GM18517 (cell line): Measurements from ENCODE around the gene IGSF21.

Source experiments
- ATAC-seq: cut with Tn5 transposase; IDR thresholded peaks from one replicate; pipeline ENCODE4 v1.9.1; 2021; ENCODE audit warnings: mild to moderate bottlenecking, moderate library complexity; ENCODE audit not compliant: unreplicated experiment

IGSF21 gene

GRCh38 chr1:18323259-18323658 is 215.7 kb downstream of the IGSF21 start:
- ATAC-seq: no peak

- ATAC-seq: no peak
Observed at GRCh38 chr1:18324246-18324645, 216.6 kb downstream of the IGSF21 start.

- ATAC-seq: no peak
Observed at GRCh38 chr1:18325136-18325535, 217.5 kb downstream of the IGSF21 start.

GRCh38 chr1:18326211-18326897 is 218.8 kb downstream of the IGSF21 start:
- ATAC-seq: no peak

- no peak for ATAC-seq
Observed at GRCh38 chr1:18327650-18328049, 220.1 kb downstream of the IGSF21 start.

GRCh38 chr1:18328803-18329202 is 221.2 kb downstream of the IGSF21 start:
- no peak for ATAC-seq

GRCh38 chr1:18329469-18330253 is 222.1 kb downstream of the IGSF21 start:
- no peak for ATAC-seq

- no peak for ATAC-seq
Observed at GRCh38 chr1:18332576-18332975, 225.0 kb downstream of the IGSF21 start.

- ATAC-seq: no peak
Observed at GRCh38 chr1:18333220-18333619, 225.6 kb downstream of the IGSF21 start.

- ATAC-seq: no peak
Observed at GRCh38 chr1:18336801-18337200, 229.2 kb downstream of the IGSF21 start.

GRCh38 chr1:18337757-18338156 is 230.2 kb downstream of the IGSF21 start:
- ATAC-seq: no peak

GRCh38 chr1:18339161-18339560 is 231.6 kb downstream of the IGSF21 start:
- no peak for ATAC-seq

- no peak for ATAC-seq
Observed at GRCh38 chr1:18340158-18340764, 232.7 kb downstream of the IGSF21 start.

- ATAC-seq: no peak
Observed at GRCh38 chr1:18340787-18341186, 233.2 kb downstream of the IGSF21 start.

GRCh38 chr1:18341291-18342069 is 233.9 kb downstream of the IGSF21 start:
- ATAC-seq: no peak

- ATAC-seq: no peak
Observed at GRCh38 chr1:18342744-18343143, 235.1 kb downstream of the IGSF21 start.

GRCh38 chr1:18343581-18343980 is 236.0 kb downstream of the IGSF21 start:
- no peak for ATAC-seq

- ATAC-seq: no peak
Observed at GRCh38 chr1:18344755-18345154, 237.2 kb downstream of the IGSF21 start.

- ATAC-seq: no peak
Observed at GRCh38 chr1:18347559-18347958, 240.0 kb downstream of the IGSF21 start.

GRCh38 chr1:18348354-18348753 is 240.8 kb downstream of the IGSF21 start:
- no peak for ATAC-seq

- no peak for ATAC-seq
Observed at GRCh38 chr1:18350747-18351146, 243.1 kb downstream of the IGSF21 start.
